KMS-11 (cell line): ENCODE results near the gene TULP1.

Experiments used
- H2AFZ ChIP-seq: fragments of 200-600 bp; sonication (generic); 2 replicates; pipeline ENCODE4 v1.6.1; 2016; ENCODE audit warnings: antibody characterized with exemption, mixed run types, low read depth
- H3K27ac ChIP-seq: fragments of 200-600 bp; sonication (generic); 2 replicates; pipeline ENCODE4 v1.6.1; 2016; ENCODE audit warnings: mild to moderate bottlenecking, mixed run types
- H3K27me3 ChIP-seq: fragments of 200-600 bp; sonication (generic); 2 replicates; pipeline ENCODE4 v1.6.1; 2017; ENCODE audit warnings: mild to moderate bottlenecking, low read depth, mixed run types, moderate library complexity; ENCODE audit not compliant: insufficient read depth
- H3K36me3 ChIP-seq: fragments of 200-600 bp; sonication (generic); 2 replicates; pipeline ENCODE4 v1.6.1; 2017; ENCODE audit warnings: mild to moderate bottlenecking, mixed run types; ENCODE audit not compliant: insufficient read depth
- H3K4me1 ChIP-seq: fragments of 200-600 bp; sonication (generic); 2 replicates; pipeline ENCODE4 v1.6.1; 2016; ENCODE audit warnings: mild to moderate bottlenecking, low read depth, mixed run types; ENCODE audit not compliant: poor library complexity, severe bottlenecking
- H3K4me2 ChIP-seq: fragments of 200-600 bp; sonication (generic); 2 replicates; pipeline ENCODE4 v1.7.0; 2016; ENCODE audit warnings: mild to moderate bottlenecking, mixed run types
- H3K4me3 ChIP-seq: fragments of 200-600 bp; sonication (generic); IDR thresholded peaks from 2 replicates; pipeline ENCODE4 v1.6.1; 2017; ENCODE audit warnings: low read depth, low read length, mixed read lengths; ENCODE audit not compliant: insufficient read depth
- H3K79me2 ChIP-seq: fragments of 200-600 bp; sonication (generic); 2 replicates; pipeline ENCODE4 v1.6.1; 2016; ENCODE audit warnings: low read depth, mixed run types; ENCODE audit not compliant: insufficient read depth
- H3K9ac ChIP-seq: fragments of 200-600 bp; sonication (generic); 2 replicates; pipeline ENCODE4 v1.6.1; 2016; ENCODE audit warnings: mild to moderate bottlenecking, mixed run types
- H4K20me1 ChIP-seq: fragments of 200-600 bp; sonication (generic); 2 replicates; pipeline ENCODE4 v1.6.1; 2016; ENCODE audit warnings: mild to moderate bottlenecking, mixed run types; ENCODE audit not compliant: insufficient read depth
- TF ChIP-seq, protein P1 (sequence below): fragments of 200-600 bp; sonication (generic); conservative IDR thresholded peaks from 2 replicates; pipeline ENCODE4 v1.6.1; 2017; ENCODE audit warnings: low read depth, mild to moderate bottlenecking, antibody characterized with exemption, low read length, moderate library complexity, mixed read lengths

TULP1 gene

DNA sequence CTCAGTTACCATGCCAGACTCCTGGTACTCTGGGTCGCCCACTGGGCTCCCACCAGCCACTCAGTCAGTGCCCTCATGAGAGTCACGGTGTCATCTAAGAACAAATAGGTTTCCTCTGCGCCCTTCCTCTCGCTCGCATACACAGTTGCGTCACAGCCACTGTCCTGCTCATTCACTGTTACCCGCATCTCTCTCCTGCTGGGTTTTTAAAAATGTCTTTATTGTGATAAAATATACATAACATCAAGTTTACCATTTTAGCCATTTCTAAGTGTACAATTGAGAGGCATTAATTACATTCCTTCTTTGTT, 19.8 kb downstream of the TULP1 start:
- Histone ChIP-seq H3K27me3 (no peaks in the 10 kb centered on the region), H2AFZ (no peak overlapping the region), H3K4me3 (no peak overlapping the region), H3K4me1 (peaks cover 13% of the 10 kb centered on the region), H3K27ac (no peak overlapping the region), H4K20me1 (no peaks in the 10 kb centered on the region), H3K9ac (no peak overlapping the region), H3K36me3 (no peaks in the 10 kb centered on the region), H3K4me2 (no peak overlapping the region), H3K79me2 (no peaks in the 10 kb centered on the region)
- TF ChIP-seq, protein P1, sequence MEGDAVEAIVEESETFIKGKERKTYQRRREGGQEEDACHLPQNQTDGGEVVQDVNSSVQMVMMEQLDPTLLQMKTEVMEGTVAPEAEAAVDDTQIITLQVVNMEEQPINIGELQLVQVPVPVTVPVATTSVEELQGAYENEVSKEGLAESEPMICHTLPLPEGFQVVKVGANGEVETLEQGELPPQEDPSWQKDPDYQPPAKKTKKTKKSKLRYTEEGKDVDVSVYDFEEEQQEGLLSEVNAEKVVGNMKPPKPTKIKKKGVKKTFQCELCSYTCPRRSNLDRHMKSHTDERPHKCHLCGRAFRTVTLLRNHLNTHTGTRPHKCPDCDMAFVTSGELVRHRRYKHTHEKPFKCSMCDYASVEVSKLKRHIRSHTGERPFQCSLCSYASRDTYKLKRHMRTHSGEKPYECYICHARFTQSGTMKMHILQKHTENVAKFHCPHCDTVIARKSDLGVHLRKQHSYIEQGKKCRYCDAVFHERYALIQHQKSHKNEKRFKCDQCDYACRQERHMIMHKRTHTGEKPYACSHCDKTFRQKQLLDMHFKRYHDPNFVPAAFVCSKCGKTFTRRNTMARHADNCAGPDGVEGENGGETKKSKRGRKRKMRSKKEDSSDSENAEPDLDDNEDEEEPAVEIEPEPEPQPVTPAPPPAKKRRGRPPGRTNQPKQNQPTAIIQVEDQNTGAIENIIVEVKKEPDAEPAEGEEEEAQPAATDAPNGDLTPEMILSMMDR, result no peak

DNA sequence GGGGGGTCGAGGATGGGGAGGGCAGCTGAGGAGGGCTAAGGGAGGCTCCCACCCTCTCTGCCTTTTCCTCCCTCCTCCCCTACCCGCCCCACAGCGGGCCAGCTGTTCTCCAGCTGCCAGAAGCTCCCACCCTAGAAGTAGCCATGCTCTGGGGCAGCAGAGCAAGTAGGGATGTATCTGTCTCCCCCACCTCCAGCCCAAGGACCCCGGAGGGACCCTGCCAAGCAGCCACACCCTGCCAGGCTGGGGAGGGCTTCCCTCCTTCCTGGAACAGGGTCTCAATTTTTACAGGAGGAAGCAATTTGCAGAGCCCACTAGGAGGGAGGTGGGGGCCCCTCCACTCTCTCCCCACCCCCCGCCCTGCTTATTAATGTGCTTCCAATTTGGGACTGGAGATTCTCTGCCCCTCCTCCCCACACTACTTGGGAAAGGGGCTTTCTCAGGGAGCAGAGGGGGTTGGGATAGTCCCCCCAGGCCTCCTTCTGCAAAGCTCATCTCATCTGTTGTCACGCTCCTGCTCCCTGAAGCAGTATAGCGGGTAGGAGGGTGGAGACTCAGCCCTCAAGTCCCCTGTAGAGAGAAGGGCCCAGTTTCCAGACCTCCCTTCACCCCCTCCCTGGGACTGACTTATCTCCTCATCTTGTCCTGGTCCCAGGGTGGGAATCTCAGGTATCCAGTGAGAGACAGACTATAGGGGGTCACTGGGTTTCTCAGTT, 20.3 kb downstream of the TULP1 start:
- Histone ChIP-seq H3K4me1 (peaks cover 13% of the 10 kb centered on the region), H3K27me3 (no peaks in the 10 kb centered on the region), H3K4me2 (no peak overlapping the region), H3K4me3 (no peak overlapping the region), H4K20me1 (no peaks in the 10 kb centered on the region), H3K27ac (no peak overlapping the region), H3K36me3 (no peaks in the 10 kb centered on the region), H2AFZ (no peak overlapping the region), H3K79me2 (no peaks in the 10 kb centered on the region), H3K9ac (no peak overlapping the region)
- TF ChIP-seq, protein P1, result no peak

DNA sequence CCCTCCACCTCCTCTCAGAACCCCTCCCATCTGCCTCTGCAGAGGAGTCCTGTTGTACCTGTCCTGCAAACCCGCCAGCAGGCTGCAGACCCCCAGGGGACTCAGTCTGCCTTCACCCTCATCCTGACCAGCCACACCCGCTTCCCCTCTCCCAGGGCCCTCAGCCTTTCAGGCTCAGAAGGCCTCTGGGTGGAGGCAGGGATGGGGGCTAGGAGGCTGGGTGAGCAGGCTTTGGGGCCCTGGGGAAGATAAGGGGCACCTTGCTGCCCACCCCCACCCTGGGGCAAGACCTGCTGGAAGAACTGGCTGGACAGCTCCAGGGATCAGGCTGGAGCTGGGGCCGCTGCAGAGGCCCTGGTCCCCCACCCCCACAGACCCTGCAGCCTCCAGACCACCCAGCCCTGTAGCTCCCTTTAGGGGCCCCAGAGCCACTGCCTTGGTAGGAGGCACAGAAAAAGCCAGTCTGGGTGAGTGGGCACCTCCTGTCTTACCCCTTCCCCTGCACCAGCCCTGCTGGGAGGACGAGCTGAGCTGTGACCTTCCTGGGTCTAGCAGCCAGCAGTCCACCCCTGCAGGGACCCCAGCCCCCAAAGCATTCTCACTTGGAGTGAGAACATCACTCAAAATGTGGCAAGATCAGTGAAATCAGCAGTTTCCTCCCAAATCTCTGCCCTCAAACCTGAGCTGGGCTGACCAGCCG, 21.0 kb downstream of the TULP1 start:
- Histone ChIP-seq H3K4me3 (no peak overlapping the region), H3K9ac (no peak overlapping the region), H3K79me2 (no peaks in the 10 kb centered on the region), H4K20me1 (no peaks in the 10 kb centered on the region), H3K27ac (no peak overlapping the region), H2AFZ (no peak overlapping the region), H3K4me2 (no peak overlapping the region), H3K36me3 (no peaks in the 10 kb centered on the region), H3K4me1 (peaks cover 13% of the 10 kb centered on the region), H3K27me3 (no peaks in the 10 kb centered on the region)
- TF ChIP-seq, protein P1, result no peak

DNA sequence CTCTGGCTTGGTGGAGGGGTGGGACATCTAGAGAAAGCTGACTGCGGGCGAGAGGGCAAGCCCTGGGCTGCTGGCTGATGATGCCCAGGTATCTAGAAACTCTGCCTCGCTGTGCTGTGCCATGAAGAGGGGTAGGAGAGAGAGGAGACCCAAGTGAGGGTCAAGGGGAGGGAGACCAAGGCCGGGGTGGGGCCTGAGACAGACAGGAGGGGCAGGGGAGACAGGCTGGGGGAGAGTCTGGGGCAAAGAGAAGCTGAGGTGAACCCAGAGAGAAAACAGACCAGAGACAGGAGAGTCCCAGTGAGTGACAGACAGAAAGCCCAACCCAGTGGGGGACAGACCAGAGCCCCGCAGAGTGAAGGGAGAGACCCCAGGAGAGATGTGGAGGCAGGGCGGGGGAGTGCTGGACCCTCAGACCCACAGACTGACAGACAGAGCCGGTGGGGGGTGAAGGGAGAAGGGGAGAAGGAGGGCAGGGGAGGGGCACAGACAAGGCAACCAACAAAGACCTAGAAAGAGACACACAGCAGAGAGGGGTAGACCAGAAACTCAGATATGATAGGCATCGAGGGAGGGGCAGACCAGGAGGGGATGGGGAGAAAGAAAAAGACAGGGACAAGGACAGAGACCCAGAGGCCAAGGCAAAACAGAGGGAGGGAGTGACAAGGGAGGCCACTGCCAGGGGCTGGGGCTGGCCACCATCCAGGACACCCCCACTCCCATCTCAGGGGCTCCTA, 21.7 kb downstream of the TULP1 start:
- TF ChIP-seq, protein P1, result no peak
- Histone ChIP-seq H3K4me1 (peaks cover 13% of the 10 kb centered on the region), H3K9ac (no peak overlapping the region), H3K4me2 (no peak overlapping the region), H3K4me3 (no peak overlapping the region), H2AFZ (no peak overlapping the region), H4K20me1 (no peaks in the 10 kb centered on the region), H3K79me2 (no peaks in the 10 kb centered on the region), H3K36me3 (no peaks in the 10 kb centered on the region), H3K27me3 (no peaks in the 10 kb centered on the region), H3K27ac (no peak overlapping the region)
